Skeletal muscle satellite cell (primary cell): ENCODE results near the gene TTC7B.
A peak's percentile ranks its signal among the peaks of the same experiment; 100 is the strongest.

Experiments
- H3K27me3 ChIP-seq: 2 replicates; pipeline ENCODE4 v1.7.0; 2013; ENCODE audit warnings: low read length; ENCODE audit not compliant: control insufficient read depth, insufficient read depth
- H3K36me3 ChIP-seq: 2 replicates; pipeline ENCODE4 v1.7.0; 2013; ENCODE audit warnings: mild to moderate bottlenecking, control low read depth, low read length; ENCODE audit not compliant: insufficient read depth
- H3K4me1 ChIP-seq: 2 replicates; pipeline ENCODE4 v1.7.0; 2013; ENCODE audit warnings: low read length; ENCODE audit not compliant: control insufficient read depth, insufficient read depth
- H3K4me2 ChIP-seq: 2 replicates; pipeline ENCODE4 v1.7.0; 2013; ENCODE audit warnings: mild to moderate bottlenecking, low read length
- H3K4me3 ChIP-seq: 2 replicates; pipeline ENCODE4 v1.7.0; 2013; ENCODE audit warnings: low read length
- H3K9ac ChIP-seq: 2 replicates; pipeline ENCODE4 v1.7.0; 2013; ENCODE audit warnings: mild to moderate bottlenecking, low read depth, low read length, moderate library complexity
- H3K9me3 ChIP-seq: replicated peaks from 2 replicates; pipeline ENCODE4 v1.7.0; 2013; ENCODE audit warnings: mild to moderate bottlenecking, control low read depth, low read length

Gene TTC7B

GRCh38 chr14:90499908-90500664 lies 316.1 kb downstream of the TTC7B start:
- Histone ChIP-seq H3K9me3 (no peaks in the 10 kb centered on the region), H3K27me3 (peaks cover 15% of the 10 kb centered on the region), H3K9ac (no peak overlapping the region), H3K4me2 (no peak overlapping the region), H3K4me3 (no peak overlapping the region), H3K4me1 (no peaks in the 10 kb centered on the region), H3K36me3 (no peaks in the 10 kb centered on the region)

GRCh38 chr14:90499121-90499520 lies 317.1 kb downstream of the TTC7B start:
- H3K27me3 ChIP-seq, result peaks cover 15% of the 10 kb centered on the region
- H3K9ac ChIP-seq, result no peak overlapping the region
- no peaks in the 10 kb centered on the region for H3K4me1 ChIP-seq
- H3K4me2 ChIP-seq, result no peak overlapping the region
- no peak overlapping the region for H3K4me3 ChIP-seq
- no peaks in the 10 kb centered on the region for H3K36me3 ChIP-seq
- H3K9me3 ChIP-seq, result no peaks in the 10 kb centered on the region

DNA sequence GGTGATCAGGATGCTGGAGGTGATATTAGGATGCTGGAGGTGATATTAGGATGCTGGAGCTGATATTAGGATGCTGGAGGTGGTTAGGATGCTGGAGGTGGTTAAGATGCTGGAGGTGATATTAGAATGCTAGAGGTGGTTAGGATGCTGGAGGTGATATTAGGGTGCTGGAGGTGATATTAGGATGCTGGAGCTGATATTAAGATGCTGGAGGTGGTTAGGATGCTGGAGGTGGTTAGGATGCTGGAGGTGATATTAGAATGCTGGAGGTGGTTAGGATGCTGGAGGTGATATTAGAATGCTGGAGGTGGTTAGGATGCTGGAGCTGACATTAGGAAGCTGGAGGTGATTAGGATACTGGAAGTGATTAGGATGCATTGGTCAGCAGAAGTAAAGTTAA lies 318.0 kb downstream of the TTC7B start:
- no peaks in the 10 kb centered on the region for H3K4me1 ChIP-seq
- no peaks in the 10 kb centered on the region for H3K36me3 ChIP-seq
- H3K4me3 ChIP-seq, result no peak overlapping the region
- H3K9me3 ChIP-seq, result no peaks in the 10 kb centered on the region
- H3K9ac ChIP-seq, result no peak overlapping the region
- peaks cover 12% of the 10 kb centered on the region for H3K27me3 ChIP-seq
- H3K4me2 ChIP-seq, result no peak overlapping the region

DNA sequence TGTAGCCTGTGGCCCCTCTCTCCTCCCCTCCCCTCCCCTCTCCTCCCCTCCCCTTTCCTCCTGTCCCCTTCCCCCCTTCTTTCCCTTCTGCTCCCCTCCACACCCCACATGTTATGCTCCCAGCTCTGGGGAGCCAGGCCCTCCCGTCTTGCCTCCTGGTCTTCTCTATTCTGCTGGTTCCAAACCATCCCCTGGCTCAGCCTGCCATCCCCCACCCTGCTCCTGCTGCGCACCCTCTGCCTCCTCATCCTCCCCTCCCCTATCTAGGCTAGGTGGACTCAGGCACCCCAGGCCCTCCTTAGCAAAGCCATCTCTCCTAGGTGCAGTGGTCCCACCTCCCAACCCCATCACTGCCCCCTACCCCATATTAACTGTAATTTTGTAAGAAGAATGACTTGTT lies 319.9 kb downstream of the TTC7B start:
- peaks cover 9% of the 10 kb centered on the region for H3K27me3 ChIP-seq
- no peaks in the 10 kb centered on the region for H3K9me3 ChIP-seq
- no peaks in the 10 kb centered on the region for H3K36me3 ChIP-seq
- H3K4me1 ChIP-seq, result peaks cover 9% of the 10 kb centered on the region
- H3K4me2 ChIP-seq, result no peak overlapping the region
- H3K4me3 ChIP-seq, result no peak overlapping the region
- H3K9ac ChIP-seq, result no peak overlapping the region

- Histone ChIP-seq H3K4me3 (no peak overlapping the region), H3K4me1 (peaks cover 14% of the 10 kb centered on the region), H3K9ac (no peak overlapping the region), H3K4me2 (no peak overlapping the region), H3K9me3 (no peaks in the 10 kb centered on the region), H3K27me3 (peaks cover 9% of the 10 kb centered on the region), H3K36me3 (no peaks in the 10 kb centered on the region)
Observed at GRCh38 chr14:90495357-90496276, 320.6 kb downstream of the TTC7B start.

GRCh38 chr14:90491911-90492531 lies 324.2 kb downstream of the TTC7B start:
- H3K4me2 ChIP-seq, result peak overlapping the region; percentile 51
- no peaks in the 10 kb centered on the region for H3K36me3 ChIP-seq
- no peaks in the 10 kb centered on the region for H3K9me3 ChIP-seq
- no peak overlapping the region for H3K9ac ChIP-seq
- H3K4me1 ChIP-seq, result peaks cover 14% of the 10 kb centered on the region
- no peak overlapping the region for H3K4me3 ChIP-seq
- H3K27me3 ChIP-seq, result no peaks in the 10 kb centered on the region

GRCh38 chr14:90491221-90491885 lies 324.9 kb downstream of the TTC7B start:
- H3K9ac ChIP-seq, result no peak overlapping the region

DNA sequence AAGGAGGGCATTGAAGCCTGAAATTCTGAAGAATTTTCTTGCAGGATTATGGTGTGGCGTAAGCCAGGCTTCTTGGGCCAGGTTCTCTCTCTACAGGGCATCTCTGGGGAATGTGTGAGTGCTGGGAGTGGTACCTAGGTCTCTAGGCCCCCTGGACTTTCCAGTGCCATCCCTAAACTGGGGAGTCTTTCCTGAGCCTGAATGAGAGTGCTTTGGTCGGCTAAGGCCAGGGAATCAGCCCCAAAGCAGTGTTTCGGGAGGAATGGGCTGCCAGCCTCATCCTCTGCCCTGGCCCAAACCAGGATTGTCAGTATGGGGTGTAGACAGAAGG lies 325.5 kb downstream of the TTC7B start:
- Histone ChIP-seq H3K9me3 (no peaks in the 10 kb centered on the region), H3K4me1 (peaks cover 14% of the 10 kb centered on the region), H3K4me2 (no peak overlapping the region), H3K4me3 (no peak overlapping the region), H3K27me3 (no peaks in the 10 kb centered on the region), H3K9ac (no peak overlapping the region), H3K36me3 (no peaks in the 10 kb centered on the region)

More at GRCh38 chr14:90491221-90491885, 324.9 kb downstream of the TTC7B start:
- H3K4me2 ChIP-seq, result peak overlapping the region; percentile 51
- no peaks in the 10 kb centered on the region for H3K36me3 ChIP-seq
- H3K4me3 ChIP-seq, result no peak overlapping the region
- H3K4me1 ChIP-seq, result peaks cover 14% of the 10 kb centered on the region
- H3K9me3 ChIP-seq, result no peaks in the 10 kb centered on the region
- H3K27me3 ChIP-seq, result no peaks in the 10 kb centered on the region

DNA sequence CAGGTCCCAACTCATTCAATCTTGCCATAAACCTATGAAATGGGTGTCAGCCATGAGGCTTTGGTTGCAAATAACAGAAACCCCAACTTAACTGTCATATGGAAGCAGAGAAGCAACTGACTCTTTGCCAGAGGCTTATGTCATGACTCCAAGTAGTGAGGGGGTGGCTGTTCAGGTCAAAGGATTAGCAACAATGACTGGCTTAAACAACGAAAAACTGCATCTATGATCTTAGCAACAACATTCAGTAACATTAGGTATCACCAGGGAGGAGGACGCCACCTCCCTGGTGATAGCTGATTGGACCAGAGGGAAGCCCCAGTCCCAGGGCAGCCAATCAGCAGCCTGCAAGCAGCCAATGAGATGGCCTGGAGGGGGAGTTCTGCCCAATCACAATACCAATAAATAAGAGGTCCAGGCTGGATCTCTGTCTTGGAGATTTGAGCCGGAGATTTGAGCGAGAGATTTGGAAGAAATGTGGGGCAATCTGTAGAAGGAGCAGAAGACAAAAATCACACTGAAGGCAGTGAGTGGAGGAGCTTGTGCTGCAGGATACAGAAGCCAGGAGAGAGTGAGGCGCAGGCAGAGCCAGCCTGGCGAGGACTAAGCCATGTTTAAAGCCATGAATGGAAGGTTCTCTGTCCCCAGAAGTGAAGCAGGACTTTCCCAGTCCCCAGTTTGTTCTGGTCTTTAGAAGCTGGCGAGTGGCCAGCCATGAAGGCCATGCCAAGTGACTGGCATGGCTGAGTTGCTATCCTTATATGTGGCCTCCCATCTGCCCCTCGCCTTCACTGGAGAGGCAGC lies 326.1 kb downstream of the TTC7B start:
- Histone ChIP-seq H3K27me3 (no peaks in the 10 kb centered on the region), H3K9me3 (no peaks in the 10 kb centered on the region), H3K4me2 (no peak overlapping the region), H3K36me3 (no peaks in the 10 kb centered on the region), H3K9ac (no peak overlapping the region), H3K4me1 (peaks cover 14% of the 10 kb centered on the region), H3K4me3 (no peak overlapping the region)

DNA sequence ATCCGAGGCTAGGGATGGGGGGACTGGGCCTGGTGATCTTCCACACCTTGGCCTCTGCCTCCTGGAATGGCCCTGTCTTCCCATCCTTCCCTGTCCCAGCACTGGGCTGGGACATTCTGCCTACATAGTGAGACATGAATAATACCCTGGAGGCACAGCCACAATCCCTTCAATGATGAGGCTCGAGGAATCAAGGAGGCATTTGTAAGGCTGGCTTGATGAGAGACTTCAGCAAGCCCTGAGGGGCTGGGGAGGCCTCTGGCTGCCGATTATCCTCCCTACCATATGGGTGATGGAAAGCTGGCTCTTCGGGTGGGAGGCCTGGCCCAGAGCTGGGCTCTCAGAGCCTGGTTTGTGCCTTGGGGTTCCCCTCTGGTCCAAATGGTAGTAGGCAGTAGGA lies 326.9 kb downstream of the TTC7B start:
- Histone ChIP-seq H3K4me3 (no peak overlapping the region), H3K27me3 (no peaks in the 10 kb centered on the region), H3K36me3 (no peaks in the 10 kb centered on the region), H3K9ac (no peak overlapping the region), H3K9me3 (no peaks in the 10 kb centered on the region), H3K4me2 (no peak overlapping the region), H3K4me1 (peaks cover 14% of the 10 kb centered on the region)
